ENCODE results near the gene SEC14L1.
"Not testable (repeated sequence)": the region's sequence is repeated elsewhere in the genome, so short reads cannot be mapped to it uniquely, and the experiment has no call there.

Gene SEC14L1

DNA sequence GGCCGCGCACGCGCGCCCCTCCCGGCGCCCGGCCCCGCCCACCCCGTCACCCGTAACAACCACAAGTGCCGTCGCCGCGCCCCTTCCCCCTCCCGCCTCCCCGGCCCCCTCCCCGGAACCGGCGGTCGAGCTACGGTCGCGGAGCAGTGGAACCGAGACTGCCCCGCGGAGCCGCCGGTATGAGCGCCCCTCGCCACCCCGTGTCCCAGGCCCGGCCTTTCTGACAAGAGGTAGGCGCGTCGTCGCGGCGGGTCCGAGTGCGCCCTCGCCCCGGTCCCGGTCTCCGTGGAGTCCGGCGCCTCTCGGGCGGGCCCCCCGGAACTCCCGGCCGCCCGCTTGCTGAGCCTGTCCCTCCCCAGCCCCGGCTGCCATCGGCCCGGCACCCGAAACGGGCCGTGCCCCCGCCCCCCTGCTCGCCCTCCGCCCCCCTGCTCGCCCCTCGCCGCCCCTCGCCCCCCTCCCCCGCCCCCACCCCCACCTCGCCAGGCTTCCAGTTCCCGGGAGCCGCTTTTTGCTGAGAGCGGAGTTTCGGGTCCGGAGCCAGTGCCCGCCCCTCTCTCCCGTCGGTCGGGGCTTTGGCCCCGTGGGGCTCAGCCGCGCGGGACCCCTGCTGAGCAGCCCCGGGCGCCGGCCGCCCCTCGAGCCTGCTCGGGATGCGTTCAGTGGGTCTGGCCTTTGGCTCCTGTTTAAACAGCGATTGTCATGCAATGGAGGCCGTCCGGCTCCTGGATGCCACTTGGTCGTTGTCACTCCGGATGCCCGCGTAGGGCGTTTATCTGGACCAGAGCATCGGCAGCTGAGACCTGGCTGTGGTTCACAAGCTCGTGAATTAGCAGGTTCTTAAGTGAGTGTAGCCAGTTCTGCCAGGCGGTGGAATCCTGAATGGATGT lies at the start of gene SEC14L1:
TSS of gene SEC14L1 (plus strand) at position 92 of the 890 bp plus-strand sequence. CDS start 2,628 bp downstream, outside the sequence.
- no peak for FAIRE-seq
- DNase-seq (ENCODE audit: insufficient read length, low spot score), result peak; percentile 33

DNA sequence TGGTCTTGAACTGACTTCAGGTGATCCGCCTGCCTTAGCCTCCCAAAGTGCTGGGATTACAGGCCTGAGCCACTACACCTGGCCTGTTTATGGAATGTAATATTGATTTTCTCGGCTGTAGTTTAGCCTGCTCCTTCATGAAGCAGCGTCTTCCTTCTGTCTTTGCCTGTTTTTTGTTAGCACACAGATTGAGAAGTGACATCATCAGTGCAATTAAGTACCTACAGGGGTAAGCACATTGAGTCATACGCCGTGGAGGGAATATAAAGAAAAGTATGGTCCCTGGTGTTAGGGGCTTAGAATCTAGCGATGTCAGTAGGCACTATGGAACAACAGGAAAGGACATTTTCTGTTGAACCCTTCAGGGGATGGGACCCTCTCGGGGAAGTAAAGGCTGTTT lies 48.7 kb upstream of the SEC14L1 start:
- DNase-seq (ENCODE audit: insufficient read length, low spot score) (no peak), FAIRE-seq (no peak)

DNA sequence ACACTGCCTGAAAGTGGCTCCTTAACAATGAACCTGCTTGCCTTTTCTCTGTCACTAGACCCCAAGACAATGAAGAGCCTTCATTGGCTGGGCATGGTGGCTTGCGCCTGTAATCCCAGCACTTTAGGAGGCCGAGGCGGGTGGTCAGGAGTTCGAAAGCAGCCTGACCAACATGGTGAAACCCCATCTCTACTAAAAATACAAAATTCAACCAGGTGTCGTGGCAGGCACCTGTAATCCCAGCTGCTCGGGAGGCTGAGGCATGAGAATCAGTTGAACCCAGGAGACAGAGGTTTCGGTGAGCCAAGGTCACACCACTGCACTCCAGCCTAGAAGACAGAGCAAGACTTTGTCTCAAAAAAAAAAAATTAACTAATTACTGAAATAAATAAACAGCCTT lies 45.3 kb upstream of the SEC14L1 start:
- DNase-seq (ENCODE audit: insufficient read length, low spot score), result no peak
- FAIRE-seq, result no peak

DNA sequence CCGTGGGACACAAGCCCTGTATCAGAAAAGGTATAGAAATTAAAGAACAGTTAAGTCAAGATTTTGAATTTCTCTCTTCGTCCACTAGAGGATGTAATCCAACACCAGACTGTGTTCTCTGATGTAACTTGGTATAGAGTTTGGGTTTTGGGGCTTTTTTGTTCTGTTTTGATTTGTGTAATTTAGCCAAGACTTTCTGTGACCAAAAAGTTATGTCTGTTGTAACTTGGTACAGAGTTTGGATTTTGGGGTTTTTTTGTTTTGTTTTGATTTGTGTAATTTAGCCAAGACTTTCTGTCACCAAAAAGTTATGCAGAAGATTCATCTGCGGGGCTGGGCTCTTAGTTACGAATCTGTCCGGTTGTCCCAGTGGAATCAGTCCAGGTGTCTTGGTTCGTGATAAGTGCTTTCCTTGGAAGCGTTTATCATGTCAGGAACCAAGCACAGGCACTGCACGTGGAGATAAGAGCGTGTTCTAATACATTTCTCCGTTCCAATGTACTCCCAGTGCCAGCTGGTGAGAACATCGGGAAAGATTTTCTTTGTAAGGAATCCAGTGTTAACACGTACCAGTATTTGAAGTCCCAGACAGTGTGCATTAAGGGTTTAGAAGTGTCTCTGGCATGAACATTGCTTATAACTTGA lies 44.1 kb upstream of the SEC14L1 start:
- DNase-seq (ENCODE audit: insufficient read length, low spot score) (peak; percentile 59), FAIRE-seq (no peak)

DNA sequence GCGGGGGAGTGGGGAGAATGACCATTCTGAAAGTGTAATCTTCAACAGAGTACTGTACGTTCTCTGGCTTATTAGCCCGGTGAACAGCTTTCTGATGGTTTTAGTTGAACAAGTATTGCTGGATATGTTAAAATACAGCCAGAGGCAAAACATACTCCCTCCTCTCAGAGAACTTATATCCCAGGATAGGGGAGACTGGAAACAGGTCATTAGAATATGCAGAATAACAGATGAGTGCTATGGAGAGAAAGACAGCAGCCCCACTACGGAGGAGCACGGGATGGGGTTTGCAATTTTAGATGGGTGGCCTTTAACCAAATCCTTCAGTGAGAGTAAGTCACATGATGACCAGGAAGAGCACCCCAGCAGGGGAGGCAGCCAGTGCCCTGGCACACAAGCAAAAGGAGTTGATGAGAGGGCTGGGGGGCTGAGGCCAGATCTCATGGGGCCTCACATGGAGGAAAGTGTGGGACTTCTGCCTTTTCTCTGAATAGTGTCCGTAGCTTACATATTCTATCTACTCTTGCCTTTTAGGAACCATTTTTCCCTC lies 43.1 kb upstream of the SEC14L1 start:
- FAIRE-seq, result no peak

DNA sequence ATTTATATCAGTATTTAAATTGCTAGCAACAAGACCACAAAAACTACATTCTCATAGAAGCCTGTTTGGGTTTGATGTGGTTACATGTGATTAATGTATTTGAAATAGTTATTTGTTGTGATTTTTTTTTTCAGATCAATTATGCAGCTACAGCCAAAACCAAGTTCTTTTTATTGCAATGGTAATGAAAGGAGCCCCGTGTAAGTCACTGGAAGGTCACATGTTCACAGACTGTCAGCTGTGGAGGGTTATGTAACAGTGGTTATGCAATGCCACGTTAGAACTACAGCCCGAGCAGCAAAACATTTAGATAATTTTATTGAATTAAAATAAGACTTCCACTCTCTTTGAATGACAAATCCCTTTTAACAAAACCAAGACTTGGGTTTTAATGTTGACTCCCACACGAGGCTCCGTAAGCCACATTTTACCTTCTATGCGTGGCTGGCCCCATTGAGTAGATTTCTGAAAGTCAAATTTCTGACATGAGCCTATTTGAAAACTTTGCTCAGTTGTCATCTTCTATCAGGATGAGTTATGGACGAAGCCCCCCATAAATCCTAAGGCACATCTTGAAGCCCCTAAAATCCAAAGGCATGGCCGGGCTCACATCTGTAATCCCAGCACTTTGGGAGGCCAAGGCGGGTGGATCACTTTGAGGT lies 41.8 kb upstream of the SEC14L1 start:
- FAIRE-seq (no peak), DNase-seq (ENCODE audit: insufficient read length, low spot score) (peak; percentile 59)

More for the DNA sequence above, 43.1 kb upstream of the SEC14L1 start:
- DNase-seq (ENCODE audit: insufficient read length, low spot score), result no peak

DNA sequence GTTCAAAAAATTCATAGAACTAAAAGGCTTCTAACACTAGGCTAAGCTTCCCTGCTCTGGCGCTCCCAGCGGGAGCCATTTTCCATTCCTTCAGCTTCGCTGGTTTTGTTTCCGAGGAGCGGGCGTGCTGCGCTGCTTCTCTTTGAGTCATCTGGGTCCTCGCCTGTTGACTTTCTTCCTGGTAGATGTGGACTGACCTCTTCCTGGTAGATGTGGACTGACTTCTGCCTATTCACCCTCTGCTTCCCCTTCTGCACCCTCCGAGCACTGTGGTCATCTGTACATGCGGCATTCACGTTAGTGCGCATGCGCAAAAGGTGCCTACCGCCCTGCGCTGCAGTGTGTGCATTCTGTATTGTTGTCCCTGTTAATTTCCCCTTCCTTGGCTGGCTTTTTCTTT lies 40.8 kb upstream of the SEC14L1 start:
- DNase-seq (ENCODE audit: insufficient read length, low spot score) (no peak), FAIRE-seq (no peak)

DNA sequence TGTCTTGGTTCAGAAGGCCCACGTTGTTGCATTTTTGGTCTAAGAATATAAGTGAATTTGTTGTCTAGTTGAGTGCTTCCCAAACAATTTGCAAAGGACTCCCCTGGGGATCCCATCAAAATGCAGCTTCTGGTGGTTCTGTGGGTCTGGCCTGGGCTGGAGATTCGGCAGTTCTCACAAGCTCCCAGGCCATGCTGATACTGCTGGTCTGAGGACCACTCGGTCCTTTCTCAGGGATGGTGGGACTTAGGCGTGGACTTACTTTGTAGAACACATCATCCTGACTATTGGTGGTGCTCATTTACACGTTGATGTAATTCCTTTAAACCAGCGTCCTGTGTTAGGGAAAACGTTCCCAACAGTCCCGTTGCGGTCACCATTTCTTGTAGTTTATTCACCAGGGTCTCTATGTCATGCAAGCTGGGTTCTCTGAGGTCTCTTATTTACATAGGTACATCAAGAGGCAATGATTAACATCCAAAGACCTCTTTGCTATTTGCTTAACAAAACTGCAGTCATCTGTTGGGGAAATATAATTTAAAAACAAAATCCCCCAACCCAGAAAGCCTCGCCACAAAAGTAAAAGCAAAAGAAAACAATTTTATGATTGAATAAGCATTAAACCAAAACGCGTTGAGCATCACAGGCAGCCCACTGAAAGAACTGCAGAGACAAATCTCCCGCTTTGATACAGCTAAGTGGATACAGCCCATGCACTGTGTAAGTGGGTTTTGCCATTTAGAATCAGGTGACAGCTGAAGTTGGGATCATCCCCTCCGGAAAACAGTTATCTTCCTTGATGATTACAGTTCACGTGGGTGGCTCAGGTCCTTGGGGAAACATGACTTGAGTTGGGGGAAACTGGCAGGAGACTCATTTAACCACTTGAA lies 39.0 kb upstream of the SEC14L1 start:
- FAIRE-seq, result no peak
- no peak for DNase-seq (ENCODE audit: insufficient read length, low spot score)

DNA sequence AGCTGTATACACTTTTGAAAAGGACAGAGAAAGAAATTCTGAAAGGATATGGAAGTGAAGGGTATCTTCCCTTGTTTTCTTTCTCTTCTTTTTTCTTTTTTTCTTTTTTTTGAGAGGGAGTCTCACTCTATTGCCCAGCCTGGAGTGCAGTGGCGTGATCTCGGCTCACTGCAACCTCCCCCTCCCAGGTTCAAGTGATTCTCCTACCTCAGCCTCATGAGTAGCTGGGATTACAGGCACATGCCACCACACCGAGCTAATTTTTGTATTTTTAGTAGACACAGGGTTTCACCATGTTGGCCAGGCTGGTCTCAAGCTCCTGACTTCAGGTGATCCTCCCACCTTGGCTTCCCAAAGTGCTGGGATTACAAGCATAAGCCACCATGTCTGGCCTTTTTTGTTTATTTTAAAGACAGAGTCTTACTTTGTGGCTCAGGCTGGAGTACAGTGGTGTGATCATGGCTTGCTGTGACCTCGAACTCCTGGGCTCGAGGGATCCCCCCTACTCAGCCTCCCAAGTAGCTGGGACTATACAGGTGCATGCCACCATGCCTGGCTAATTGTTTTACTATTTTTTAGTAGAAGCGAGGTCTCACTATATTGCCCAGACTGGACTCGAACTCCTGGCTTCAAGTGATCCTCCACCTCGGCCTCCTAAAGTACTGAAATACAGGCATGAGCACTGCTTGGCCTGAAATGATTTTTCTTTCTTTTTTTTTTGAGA lies 38.2 kb upstream of the SEC14L1 start:
- not testable (repeated sequence) for DNase-seq (ENCODE audit: insufficient read length, low spot score); FAIRE-seq

DNA sequence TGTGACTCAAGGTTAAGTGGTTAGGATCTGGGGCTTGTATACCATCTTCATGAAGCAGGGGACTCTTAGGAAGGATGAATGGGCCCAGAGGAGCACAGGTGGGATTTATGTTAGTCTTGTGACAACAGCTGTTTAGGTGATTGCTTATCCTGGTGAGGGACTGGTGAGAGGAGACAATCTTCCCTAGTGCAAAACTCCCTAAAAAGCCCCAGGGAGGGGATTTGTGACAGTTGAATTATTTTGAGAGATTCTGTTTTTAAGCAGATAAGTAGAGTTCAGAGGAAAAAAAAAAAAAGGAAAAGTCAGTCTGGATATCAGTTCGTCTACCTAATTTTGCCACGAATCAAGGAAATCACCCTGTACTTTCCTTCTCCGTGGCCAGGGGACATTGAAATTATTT lies 35.1 kb upstream of the SEC14L1 start:
- no peak for DNase-seq (ENCODE audit: insufficient read length, low spot score)
- FAIRE-seq, result no peak

DNA sequence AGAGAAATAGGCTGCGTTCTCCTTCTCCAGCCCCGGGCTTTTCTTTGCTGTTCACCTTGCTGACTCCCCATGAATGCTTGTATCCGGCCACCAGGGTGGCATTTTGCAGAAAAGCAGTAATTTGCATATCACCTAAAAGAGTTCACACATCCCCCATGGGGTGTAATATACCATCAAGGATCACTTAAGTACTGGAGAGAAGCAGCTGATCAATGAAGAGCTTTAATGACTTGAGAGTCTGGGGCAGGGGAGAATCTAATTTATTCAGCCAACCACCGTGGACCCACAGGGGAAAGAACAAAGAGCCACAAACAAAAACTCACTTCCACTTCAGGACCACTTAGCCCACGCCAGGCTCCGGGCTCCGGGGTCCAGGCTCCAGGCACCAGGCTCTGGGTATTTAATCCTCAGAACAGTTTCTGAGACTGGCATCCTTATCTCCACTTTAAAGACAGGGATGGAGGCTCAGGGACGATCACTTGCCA lies 33.9 kb upstream of the SEC14L1 start:
- FAIRE-seq, result no peak
- no peak for DNase-seq (ENCODE audit: insufficient read length, low spot score)

DNA sequence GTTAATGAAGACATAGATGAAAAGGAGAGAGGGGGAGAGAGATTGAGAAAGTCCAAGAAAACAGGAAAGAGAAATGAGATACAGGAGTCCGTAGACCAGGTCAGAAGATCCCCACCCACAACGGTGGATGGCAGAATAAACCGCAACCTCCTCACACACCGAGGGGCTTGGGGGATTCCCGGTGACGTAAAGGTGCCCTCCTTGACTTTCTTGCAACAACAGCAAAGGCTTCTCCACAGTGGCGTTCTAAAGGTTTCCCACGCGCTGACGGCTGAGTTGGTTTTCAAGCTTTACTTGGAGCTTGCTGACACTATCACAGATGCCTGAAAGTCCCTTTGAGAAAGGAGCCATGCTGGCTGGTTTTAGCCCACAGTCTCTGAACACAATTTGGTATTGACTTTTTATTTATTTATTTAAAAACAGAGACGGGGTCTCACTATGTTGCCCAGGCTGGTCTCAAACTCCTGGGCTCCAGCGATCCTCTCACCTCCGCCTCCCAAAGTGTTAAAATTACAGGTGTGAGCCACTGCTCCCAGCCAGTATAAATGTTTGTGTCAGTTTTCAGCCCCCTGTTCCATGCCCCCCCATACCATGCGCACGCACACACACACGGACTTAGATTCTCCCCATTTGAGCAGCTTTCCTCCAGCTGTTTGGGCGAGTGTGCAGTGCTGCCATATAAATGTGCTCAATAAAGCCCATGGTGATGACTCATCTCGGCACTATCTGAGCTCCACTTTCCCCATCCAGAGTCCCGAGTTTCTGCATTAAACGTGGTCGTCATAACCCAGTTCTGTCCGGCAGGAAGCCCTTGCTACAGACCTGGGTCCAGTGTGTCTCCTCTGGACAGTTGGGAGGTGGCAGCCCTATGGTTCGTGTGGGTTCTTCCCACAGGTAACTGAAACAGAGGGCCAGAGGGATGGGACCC lies 33.0 kb upstream of the SEC14L1 start:
- no peak for DNase-seq (ENCODE audit: insufficient read length, low spot score)
- no peak for FAIRE-seq

DNA sequence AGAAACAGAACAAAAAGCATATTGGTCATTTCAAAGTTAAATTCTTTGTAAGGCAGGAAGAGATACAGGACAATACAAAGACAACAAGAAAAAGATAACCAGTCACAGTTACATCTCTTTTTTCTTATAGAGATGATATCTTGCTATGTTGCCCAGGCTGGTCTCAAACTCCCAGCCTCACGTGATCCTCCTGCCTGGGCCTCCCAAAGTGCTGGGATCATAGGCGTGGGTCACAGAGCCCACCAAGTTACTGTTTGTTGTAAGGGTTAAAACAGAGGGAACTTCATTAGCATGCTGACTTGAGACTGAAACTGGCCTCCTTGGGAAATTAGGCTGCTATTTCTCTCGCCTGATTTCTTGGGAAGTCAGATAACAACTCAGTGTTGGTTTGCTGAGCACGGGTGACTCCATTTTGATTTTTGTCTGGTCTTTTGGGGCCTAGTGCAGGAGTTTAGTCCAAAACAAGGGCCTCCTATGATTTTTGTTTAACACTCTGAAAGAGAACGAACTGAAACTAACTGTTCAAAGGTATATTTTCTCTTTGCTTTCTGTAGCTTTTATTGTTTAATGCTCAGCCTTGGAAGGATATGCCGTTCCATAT lies 31.5 kb upstream of the SEC14L1 start:
- FAIRE-seq (no peak), DNase-seq (ENCODE audit: insufficient read length, low spot score) (no peak)

DNA sequence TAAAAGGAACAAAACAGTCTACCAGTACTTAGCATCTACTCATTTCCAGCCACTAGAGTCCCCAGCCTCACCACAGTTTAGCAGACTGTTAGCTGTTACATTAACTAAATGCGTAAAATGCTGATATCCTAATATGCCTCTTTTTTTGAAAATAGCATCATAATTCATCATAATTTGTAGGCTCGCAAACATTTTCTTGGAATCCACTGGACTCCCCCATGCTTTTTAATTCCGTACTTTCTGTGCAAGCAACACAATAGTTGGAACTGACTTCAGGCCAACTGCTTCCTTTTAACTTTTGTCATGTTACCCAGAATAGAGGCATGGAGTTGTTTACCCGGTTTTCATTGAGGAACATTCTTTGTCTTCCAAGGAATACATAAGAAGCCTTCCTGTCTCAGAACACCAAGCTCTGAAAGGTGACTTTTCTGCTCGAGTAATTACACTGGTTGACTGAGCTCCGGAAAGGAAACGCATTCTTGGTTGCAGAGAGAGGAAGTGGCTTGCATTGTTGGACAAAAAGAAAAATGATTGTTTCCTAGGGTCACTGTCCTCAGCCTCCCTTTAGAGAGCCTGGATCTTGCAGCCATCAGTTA lies 30.9 kb upstream of the SEC14L1 start:
- DNase-seq (ENCODE audit: insufficient read length, low spot score), result no peak
- FAIRE-seq, result peak; percentile 9

DNA sequence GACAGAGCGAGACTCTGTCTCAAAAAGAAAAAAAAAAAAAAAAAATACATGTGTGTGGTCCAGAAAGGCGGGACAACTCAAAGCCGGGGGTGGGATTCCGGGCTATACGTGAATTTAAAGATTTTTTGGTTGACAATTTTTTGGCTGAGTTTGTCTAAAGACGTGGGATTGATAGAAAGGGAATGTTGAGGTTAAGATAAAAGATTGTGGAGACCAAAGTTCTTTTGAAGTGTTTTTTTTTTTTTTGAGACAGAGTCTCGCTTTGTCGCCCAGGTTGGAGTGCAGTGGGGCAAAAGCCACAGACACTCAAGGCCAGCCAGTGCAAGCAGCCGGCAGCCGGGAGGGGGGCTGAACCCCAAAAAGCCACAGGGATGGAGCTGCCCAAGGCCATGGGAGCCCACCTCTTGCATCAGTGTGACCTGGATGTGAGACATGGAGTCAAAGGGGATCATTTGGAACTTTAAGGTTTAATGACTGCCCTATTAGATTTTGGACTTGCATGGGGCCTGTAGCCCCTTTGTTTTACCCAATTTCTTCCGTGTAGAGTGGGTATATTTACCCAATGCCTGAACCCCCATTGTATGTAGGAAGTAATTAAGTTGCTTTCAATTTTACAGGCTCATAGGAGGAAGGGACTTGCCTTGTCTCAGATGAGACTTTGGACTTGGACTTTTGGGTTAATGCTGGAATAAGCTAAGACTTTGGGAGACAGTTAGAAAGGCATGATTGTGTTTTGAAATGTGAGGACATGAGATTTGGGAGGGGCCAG lies 29.4 kb upstream of the SEC14L1 start:
- FAIRE-seq; DNase-seq (ENCODE audit: insufficient read length, low spot score): not testable (repeated sequence)

DNA sequence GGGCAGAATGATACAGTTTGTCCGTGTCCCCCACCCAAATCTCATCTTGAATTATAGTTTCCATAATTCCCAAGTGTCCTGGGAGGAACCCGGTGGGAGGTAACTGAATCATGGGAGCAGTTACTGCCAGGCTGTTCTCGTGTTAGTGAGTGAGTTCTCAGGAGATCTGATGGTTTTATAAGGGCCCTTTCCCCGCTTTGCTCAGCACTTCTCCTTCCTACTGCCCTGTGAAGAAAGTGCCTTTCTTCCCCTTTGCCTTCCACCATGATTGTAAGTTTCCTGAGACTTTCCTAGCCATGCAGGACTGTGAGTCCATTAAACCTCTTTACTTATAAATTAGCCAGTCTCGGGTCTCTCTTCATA lies 28.9 kb upstream of the SEC14L1 start:
- no peak for DNase-seq (ENCODE audit: insufficient read length, low spot score)
- FAIRE-seq, result no peak

DNA sequence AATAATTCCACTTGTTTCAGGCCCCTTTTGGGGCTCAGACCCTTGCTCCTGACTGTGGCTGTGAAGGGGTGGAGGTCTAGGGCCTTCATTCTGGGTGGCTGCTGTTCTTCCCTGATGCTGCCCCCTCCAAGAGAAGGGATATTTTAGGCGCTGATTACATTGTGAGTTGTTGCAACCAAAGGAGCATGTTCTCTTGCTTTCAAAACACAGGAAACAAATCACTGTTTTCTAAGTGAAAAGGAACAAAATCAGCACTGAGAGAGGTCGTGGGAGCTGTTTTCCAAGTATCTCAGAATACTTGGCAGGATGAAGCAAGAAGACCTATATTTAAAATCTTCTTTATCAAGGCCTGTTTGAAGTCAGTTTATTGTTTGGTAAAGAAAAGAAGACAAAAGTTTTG lies 25.3 kb upstream of the SEC14L1 start:
- DNase-seq (ENCODE audit: insufficient read length, low spot score), result no peak
- FAIRE-seq, result no peak

Measured in HTR-8/SVneo (cell line).